Activated naive CD4-positive, alpha-beta T cell treated with Interleukin-2 at 50 U/mL for 16 hours (primary cell): ENCODE results near the gene ANGPTL4.
"Not testable (repeated sequence)": the region's sequence is repeated elsewhere in the genome, so short reads cannot be mapped to it uniquely, and the experiment has no call there.

Source experiments
- DNase-seq: peaks from one replicate; pipeline ENCODE4 v3.0.0-alpha.2; 2020

Gene ANGPTL4

GRCh38 chr19:8366121-8366581, 2.2 kb downstream of the ANGPTL4 start:
- DNase-seq = no peak

GRCh38 chr19:8366961-8367326, 3.0 kb downstream of the ANGPTL4 start:
- DNase-seq = no peak

GRCh38 chr19:8367327-8368001, 3.5 kb downstream of the ANGPTL4 start:
- no peak for DNase-seq

GRCh38 chr19:8370176-8371010, 6.4 kb downstream of the ANGPTL4 start:
- DNase-seq = no peak

GRCh38 chr19:8371011-8371804, 7.3 kb downstream of the ANGPTL4 start:
- DNase-seq = no peak

DNA sequence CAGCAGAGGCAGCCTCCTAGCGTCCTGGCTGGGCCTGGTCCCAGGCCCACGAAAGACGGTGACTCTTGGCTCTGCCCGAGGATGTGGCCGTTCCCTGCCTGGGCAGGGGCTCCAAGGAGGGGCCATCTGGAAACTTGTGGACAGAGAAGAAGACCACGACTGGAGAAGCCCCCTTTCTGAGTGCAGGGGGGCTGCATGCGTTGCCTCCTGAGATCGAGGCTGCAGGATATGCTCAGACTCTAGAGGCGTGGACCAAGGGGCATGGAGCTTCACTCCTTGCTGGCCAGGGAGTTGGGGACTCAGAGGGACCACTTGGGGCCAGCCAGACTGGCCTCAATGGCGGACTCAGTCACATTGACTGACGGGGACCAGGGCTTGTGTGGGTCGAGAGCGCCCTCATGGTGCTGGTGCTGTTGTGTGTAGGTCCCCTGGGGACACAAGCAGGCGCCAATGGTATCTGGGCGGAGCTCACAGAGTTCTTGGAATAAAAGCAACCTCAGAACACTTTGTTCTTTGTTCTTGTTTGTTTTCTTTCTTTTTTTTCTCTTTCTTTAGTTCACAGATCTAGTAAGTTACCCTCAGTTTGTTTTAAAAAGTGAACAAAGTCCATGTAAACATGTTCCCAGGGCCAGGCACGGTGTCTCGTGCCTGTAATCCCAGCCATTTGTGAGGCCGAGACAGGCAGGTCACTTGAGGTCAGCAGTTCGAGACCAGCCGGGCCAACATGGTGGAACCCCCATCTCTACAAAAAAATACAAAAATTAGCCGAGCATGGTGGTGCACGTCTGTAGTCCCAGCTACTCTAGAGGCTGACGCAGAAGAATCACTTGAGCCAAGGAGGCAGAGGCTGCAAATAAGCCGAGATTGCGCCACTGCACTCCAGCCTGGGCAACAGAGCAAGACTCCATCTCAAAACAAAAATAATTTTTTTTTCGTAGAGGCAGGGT, 10.2 kb downstream of the ANGPTL4 start:
- no peak for DNase-seq

- DNase-seq = not testable (repeated sequence)
These were observed 11.8 kb downstream of the ANGPTL4 start for GRCh38 chr19:8375766-8376165.

- not testable (repeated sequence) for DNase-seq
These were observed 12.5 kb downstream of the ANGPTL4 start for GRCh38 chr19:8376373-8376974.

- no peak for DNase-seq
These were observed 13.6 kb downstream of the ANGPTL4 start for GRCh38 chr19:8377598-8377997.

GRCh38 chr19:8379156-8379891, 15.4 kb downstream of the ANGPTL4 start:
- not testable (repeated sequence) for DNase-seq

GRCh38 chr19:8384569-8384968, 20.6 kb downstream of the ANGPTL4 start:
- DNase-seq = not testable (repeated sequence)

DNA sequence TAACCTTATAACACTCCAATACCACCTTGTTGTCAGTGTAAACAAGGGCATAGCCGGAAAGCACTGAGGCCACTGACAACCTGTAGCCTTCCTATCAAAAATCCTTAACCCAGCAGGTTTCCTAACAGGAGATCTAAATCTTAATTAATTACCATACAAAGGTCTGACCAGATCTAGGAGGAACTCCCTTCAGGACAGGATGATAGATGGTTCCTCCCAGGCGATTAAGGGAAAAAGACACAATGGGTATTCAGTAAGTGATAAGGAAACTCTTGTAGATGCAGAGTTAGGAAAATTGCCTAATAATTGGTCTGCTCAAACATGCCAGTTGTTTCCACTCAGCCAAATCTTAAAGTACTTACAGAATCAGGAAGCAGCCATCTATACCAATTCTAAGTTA, 21.1 kb downstream of the ANGPTL4 start:
- DNase-seq = not testable (repeated sequence)

- not testable (repeated sequence) for DNase-seq
These were observed 21.6 kb downstream of the ANGPTL4 start for GRCh38 chr19:8385566-8385965.

DNA sequence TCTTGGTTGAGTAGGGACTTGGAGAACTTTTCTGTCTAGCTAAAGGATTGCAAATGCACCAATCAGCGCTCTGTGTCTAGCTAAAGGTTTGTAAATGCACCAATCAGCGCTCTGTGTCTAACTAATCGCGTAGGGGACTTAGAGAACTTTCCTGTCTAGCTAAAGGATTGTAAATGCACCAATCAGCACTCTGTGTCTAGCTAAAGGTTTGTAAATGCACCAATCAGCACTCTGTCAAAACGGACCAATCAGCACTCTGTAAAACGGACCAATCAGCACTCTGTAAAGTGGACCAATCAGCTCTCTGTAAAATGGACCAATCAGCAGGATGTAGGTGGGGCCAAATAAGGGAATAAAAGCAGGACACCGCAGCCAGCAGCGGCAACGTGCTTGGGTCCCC, 22.5 kb downstream of the ANGPTL4 start:
- DNase-seq = not testable (repeated sequence)

DNA sequence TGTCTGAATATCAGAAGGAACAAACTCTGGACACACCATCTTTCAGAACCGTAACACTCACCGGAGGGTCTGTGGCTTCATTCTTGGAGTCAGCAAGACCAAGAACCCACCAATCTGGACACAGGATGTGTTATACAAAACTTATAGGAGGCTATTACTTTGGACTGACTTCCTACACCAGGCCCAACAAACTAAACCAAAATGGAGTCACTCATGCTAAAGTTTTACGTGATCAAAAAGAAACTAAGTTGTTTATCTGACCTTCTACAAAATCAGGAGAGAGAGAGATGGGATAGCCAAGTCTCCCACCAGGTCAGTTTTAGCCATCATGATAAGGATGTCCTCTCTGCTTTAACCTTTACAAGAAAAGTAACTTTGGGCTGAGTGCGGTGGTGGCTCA, 23.0 kb downstream of the ANGPTL4 start:
- DNase-seq = no peak

DNA sequence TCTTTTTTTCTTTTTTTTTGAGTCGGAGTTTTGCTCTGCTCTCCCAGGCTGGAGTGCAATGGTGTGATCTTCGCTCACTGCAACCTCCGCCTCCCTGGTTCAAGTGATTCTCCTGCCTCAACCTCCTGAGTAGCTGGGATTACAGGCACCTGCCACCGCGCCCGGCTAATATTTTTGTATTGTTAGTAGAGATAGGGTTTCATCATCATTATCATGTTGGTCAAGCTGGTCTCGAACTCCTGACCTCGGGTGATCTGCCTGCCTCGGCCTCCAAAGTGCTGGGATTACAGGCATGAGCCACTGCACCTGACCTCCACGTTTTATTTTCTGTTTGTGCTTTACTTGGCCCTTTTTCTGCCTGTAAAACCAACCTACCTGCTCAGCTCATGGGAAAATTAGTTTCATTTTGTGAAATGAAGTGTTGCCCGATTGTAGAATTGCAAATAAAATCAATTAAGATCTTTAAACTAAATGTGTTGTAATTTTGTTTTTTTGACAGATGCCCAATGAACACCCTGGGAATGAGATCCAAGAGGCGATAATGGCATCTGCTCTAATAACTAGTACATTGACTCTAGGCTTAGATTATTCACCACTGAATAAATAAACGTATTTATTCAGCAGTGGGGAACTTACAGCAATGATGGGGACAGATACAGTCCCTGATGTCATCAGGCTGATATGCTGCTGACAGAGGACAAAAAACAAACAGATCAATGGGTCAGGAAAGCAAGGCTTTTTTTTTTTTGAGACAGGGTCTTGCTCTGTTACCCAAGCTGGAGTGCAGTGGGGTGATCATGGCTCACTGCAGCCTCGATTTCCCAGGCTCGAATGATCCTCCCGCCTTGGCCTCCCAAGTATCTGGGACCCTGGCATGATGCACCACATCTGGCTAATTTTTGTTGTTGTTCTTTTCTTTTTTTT, 24.0 kb downstream of the ANGPTL4 start:
- DNase-seq = no peak

DNA sequence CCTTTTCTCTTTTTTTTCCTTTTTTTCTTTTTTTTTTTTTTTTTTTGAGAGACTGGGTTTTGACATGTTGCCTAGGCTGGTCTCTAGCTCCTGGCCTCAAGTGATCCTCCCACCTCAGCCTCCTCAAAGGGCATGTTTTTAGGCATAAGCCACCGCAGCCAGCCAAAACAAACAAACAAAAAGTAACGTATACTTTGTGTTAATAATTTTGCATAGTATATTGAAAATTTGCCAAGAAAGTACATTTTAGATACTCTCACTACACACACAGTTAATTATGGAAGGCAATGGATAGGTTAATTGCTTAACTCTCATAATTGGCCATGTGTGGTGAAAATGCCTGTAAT, 24.6 kb downstream of the ANGPTL4 start:
- DNase-seq = no peak

DNA sequence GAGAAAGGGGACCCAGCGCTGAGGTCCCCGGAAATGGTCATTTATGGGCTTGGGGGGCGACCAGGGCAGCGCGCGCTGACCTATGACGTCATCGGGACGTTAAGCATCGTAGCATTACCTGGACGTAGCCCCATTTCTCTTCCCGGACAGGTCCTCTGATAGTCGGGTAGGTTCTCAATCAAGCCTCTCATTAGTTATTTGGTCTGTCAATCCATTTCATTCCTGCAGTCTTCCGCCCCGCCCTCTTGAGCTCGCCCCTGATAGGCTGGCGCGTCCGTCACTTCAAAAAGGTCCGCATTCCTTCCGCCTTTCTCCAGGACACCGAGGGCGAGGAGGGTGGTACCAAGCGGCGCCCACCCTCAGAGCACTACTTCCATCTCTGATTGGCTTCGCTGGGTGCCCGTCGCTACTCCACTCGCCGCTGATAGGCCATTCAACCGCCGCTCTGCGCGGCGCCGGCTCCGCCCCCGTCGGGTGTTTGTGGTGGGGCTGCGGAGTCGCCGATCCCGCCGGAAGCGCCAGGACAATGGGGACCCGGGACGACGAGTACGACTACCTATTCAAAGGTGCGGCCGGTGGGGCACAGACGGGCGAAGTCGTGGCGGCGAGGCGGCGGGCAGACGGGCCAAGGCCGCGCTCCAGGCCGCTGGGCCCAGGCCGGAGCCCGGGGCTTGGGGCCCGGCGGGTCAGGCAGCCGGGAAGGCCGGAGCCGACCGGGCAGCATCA, 26.1 kb downstream of the ANGPTL4 start, which contains the start of gene RAB11B:
TSS of gene RAB11B (plus strand) at position 470 of the 726 bp plus-strand sequence. CDS start at position 527, 57 bp downstream.
- DNase-seq = peak; percentile 99

DNA sequence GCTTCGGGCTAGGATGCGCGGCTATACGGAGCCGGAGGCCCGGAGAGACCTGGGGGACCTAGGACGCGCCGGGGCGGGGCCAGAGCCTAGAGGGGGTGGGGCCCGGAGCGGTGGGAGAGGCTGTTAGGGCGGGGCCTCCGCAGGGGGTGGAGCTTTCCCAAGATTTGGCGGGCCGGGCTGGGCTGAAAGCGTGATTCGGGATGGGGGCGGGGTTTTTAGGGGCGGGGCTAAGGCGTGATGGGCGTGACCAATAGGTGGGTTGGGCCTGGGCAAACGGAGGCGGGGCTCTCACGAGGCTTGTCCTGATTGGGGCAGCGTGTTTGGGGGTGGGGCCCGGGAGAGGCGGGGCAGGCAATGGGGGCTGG, 26.6 kb downstream of the ANGPTL4 start:
- DNase-seq = peak; percentile 89
